ENCODE measurements around the gene PRICKLE2.

The PRICKLE2 gene

GRCh38 chr3:64064804-64065203 lies 160.5 kb downstream of the PRICKLE2 start:
- DNase-seq, result no peak

DNA sequence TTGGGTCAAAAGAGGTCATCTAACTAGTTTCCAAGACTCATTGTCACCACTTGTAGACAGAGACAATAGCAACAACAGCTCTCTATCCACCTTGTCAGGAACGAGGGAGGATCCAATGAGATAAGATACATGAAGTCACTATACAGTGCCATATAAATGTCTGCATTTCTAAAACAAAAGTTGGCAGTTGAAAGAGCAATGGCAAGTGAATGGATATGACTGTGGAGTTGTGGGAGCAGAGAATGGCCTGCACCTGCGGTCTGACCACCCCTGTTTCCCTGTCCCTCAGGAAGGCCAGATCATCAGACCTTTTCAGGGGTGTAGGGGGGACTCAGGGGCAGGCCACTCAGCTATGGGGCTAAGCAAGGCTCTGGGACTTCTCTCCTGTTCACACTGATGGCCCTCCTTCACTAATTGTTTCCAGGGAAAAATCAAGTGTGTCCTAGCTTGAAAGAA lies 161.3 kb downstream of the PRICKLE2 start:
- in situ Hi-C loops (cut with MboI; ENCODE audit: low pct_unique_long_range_greater_than_20kb, low sequenced_read_pairs), result no loop called here
- no peak for DNase-seq

More at GRCh38 chr3:64064804-64065203, 160.5 kb downstream of the PRICKLE2 start:
- in situ Hi-C loops (cut with MboI; ENCODE audit: low pct_unique_long_range_greater_than_20kb, low sequenced_read_pairs), result no loop called here

DNA sequence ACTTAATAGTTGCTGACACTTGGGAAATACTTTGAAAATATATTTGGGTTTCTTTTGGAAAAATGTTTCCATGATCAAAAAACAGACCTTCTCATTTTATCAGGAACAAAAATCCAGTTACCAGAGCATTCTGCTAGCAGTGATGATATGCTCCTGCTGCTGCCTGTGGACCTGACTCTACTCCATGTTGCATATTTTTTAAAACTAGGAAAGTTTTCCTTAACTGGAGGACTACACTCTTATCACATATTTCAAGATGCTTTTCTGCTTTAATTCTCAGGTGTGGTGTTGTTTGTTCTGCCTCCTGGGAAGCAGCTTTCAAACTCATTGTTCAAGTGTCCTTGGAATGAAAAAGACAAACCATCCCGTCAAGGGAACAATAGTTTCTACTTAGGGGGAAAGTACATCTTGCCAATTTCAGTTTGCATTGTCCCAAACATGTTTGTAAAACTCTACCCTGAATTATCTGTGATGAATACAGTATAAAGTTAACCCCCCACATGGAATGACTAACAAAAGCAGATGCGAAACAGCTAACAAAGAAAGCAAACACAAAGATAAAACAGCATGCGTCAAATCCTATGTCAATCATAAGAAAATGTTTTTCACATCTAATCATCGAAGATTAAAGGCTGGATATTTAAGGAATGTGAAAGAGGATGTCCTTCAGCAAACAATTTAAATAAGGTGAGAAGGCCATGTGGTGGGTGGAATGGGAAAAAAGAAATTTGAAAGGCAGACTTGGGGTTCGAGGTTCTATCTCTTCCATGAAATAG lies 161.9 kb downstream of the PRICKLE2 start:
- in situ Hi-C loops (cut with MboI; ENCODE audit: low pct_unique_long_range_greater_than_20kb, low sequenced_read_pairs), result no loop called here
- DNase-seq, result no peak

GRCh38 chr3:64061628-64062027 lies 163.6 kb downstream of the PRICKLE2 start:
- no peak for DNase-seq
- in situ Hi-C loops (cut with MboI; ENCODE audit: low pct_unique_long_range_greater_than_20kb, low sequenced_read_pairs), result no loop called here

DNA sequence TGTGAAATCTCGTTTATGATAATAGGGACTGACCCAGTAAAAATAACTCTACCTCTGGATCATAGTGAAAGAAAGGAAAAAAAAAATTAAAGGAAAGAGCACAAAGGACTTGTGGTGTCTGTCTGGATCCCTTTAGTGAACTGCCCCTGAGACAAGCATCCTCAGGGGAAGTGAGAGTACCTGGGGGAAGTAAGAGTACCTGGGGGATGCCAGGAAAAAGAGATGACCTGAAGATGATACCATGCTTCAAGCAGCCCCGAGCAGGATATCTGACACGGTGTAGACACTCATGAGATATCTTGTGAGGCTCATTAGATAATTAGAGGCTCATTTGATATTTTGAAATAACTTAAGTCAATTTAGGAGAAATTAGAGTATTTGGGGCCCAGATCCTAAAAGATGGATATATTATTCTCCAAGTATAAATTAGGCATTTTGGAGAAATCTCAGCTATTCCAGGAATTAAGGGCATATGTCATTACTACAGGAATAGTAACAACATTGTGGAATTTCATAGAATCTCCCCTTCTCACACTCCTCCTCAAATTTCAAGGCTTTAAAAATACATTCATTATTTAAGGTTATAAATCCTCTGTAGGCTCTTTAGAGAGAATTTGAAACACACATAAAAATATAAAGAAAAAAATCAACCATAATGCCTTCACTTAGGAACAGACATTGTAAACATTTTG lies 165.6 kb downstream of the PRICKLE2 start:
- DNase-seq, result no peak
- in situ Hi-C loops (cut with MboI; ENCODE audit: low pct_unique_long_range_greater_than_20kb, low sequenced_read_pairs), result no loop called here

GRCh38 chr3:64058566-64058965 lies 166.7 kb downstream of the PRICKLE2 start:
- in situ Hi-C loops (cut with MboI; ENCODE audit: low pct_unique_long_range_greater_than_20kb, low sequenced_read_pairs), result no loop called here

DNA sequence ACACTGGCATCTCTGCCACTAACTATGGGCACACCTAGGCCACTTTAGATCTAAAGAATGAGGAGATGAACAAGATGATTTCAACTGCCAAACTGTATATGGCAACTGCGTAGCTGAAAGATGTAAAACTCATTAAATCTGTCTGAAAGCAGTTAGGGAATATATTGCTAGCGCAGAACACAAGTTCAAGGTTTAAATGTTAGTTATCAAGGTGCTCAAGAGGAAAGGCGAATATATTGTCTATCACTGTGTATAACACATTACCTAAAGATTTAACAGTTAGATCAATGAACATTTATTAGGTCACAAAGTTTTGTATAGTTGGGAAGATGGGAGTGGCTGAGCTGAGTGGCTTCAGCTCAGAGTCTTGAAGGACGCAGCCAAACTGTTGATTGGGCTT lies 168.0 kb downstream of the PRICKLE2 start:
- in situ Hi-C loops (cut with MboI; ENCODE audit: low pct_unique_long_range_greater_than_20kb, low sequenced_read_pairs), result no loop called here
- DNase-seq, result no peak

More at GRCh38 chr3:64058566-64058965, 166.7 kb downstream of the PRICKLE2 start:
- DNase-seq, result no peak

GRCh38 chr3:64056606-64057180 lies 168.6 kb downstream of the PRICKLE2 start:
- in situ Hi-C loops (cut with MboI; ENCODE audit: low pct_unique_long_range_greater_than_20kb, low sequenced_read_pairs), result no loop called here
- no peak for DNase-seq

GRCh38 chr3:64055076-64055475 lies 170.2 kb downstream of the PRICKLE2 start:
- in situ Hi-C loops (cut with MboI; ENCODE audit: low pct_unique_long_range_greater_than_20kb, low sequenced_read_pairs), result no loop called here
- DNase-seq, result no peak

- in situ Hi-C loops (cut with MboI; ENCODE audit: low pct_unique_long_range_greater_than_20kb, low sequenced_read_pairs), result no loop called here
- no peak for DNase-seq
These were observed 170.8 kb downstream of the PRICKLE2 start for GRCh38 chr3:64054488-64054887.

DNA sequence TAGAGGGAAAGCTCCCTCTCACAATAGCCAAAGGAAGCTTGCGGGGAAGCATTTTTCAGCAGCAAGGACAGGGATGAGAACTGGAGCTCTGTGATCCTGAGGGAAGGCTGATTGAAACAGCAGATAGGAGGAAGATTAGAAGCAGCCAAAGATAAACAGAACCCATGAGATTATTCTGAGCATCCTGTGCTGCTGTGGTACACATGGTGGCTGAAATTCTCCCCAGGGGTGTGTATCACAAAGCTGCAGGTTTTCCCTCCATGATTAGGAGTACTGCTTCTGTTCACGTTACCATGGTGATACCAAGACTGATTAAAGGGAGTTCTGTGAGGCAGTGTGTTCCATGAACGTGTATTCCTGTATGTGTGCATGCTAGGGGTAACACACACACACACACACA lies 171.7 kb downstream of the PRICKLE2 start:
- no peak for DNase-seq
- in situ Hi-C loops (cut with MboI; ENCODE audit: low pct_unique_long_range_greater_than_20kb, low sequenced_read_pairs), result no loop called here

GRCh38 chr3:64053117-64053516 lies 172.1 kb downstream of the PRICKLE2 start:
- DNase-seq, result no peak
- in situ Hi-C loops (cut with MboI; ENCODE audit: low pct_unique_long_range_greater_than_20kb, low sequenced_read_pairs), result no loop called here

DNA sequence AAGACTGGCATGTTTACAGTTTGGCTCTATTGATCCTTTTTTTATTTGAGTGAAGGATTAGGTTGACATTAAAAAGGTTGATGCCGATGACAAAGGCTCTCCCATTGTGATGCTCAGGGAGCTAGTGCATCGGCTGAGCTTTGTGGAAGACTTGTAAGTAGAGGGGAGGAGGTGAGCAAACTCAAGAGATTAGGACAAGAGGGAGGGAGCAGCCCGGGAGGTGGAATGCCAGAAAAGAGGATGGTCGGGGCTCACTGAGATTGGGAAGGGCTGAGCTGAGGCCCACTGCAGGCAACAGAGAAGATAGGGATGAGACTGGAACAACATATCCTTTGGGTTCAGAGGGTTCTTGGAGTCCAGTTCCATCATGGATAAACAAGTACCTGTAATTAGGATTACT lies 175.4 kb downstream of the PRICKLE2 start:
- in situ Hi-C loops (cut with MboI; ENCODE audit: low pct_unique_long_range_greater_than_20kb, low sequenced_read_pairs), result loop anchor here (25.0 kb wide), 1 partner anchor 437 kb away; no protein-coding TSS in a partner anchor
- DNase-seq, result no peak

GRCh38 chr3:64049136-64049535 lies 176.1 kb downstream of the PRICKLE2 start:
- in situ Hi-C loops (cut with MboI; ENCODE audit: low pct_unique_long_range_greater_than_20kb, low sequenced_read_pairs), result loop anchor here (25.0 kb wide), 1 partner anchor 438 kb away; no protein-coding TSS in a partner anchor
- no peak for DNase-seq

- in situ Hi-C loops (cut with MboI; ENCODE audit: low pct_unique_long_range_greater_than_20kb, low sequenced_read_pairs), result loop anchor here (25.0 kb wide), 1 partner anchor 439 kb away; no protein-coding TSS in a partner anchor
These were observed 176.6 kb downstream of the PRICKLE2 start for GRCh38 chr3:64048631-64049061.

DNA sequence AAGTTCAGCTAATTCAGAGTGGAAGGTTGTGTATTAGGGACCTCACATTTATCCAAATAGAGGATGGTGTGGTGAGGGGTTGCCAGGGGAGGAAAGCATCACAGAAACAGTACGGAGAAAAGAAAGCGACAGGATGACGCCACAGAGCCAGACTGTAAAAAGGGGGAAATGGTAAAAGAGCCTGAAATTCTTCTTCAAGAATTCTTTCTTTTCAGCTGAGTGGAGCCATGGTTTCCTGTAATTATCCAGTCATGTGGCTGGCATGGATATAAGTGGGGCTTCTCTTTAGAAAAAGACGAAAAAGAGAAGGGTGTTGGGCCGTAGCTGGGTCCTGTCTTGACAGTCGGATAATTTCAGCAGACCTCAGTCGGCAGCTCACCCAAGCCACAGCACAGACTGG lies 177.5 kb downstream of the PRICKLE2 start:
- in situ Hi-C loops (cut with MboI; ENCODE audit: low pct_unique_long_range_greater_than_20kb, low sequenced_read_pairs), result loop anchor here (25.0 kb wide), 1 partner anchor 440 kb away; no protein-coding TSS in a partner anchor
- DNase-seq, result no peak

More at GRCh38 chr3:64048631-64049061, 176.6 kb downstream of the PRICKLE2 start:
- no peak for DNase-seq

DNA sequence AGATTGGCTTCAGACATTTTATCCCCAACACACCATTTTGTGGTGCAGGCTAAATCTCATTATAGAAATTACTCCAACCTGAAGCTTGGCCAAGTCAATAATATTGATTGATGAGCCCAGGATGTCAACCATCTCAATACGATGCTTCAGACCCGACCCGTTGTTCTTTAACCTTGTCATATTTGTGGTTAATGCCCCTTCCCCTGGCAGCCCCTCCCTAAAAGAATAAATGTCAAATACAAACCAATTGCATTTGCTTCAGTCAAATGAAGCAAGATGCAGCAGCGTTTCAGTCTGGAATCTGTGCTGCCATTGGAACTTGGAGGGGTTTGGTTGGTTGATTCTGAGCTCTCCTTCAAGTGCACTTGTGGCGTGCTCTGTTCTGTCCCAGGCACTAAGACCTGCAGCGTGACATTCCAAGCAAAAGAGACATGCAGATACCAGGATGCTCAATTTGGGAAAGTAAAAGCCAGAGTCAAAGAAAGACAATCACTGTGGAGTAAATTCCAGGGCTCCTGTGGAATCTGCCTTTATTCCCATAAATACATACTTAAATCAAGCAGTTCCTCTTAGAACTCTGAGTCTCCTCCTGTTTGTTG lies 178.2 kb downstream of the PRICKLE2 start:
- in situ Hi-C loops (cut with MboI; ENCODE audit: low pct_unique_long_range_greater_than_20kb, low sequenced_read_pairs), result loop anchor here (25.0 kb wide), 1 partner anchor 440 kb away; no protein-coding TSS in a partner anchor
- no peak for DNase-seq

DNA sequence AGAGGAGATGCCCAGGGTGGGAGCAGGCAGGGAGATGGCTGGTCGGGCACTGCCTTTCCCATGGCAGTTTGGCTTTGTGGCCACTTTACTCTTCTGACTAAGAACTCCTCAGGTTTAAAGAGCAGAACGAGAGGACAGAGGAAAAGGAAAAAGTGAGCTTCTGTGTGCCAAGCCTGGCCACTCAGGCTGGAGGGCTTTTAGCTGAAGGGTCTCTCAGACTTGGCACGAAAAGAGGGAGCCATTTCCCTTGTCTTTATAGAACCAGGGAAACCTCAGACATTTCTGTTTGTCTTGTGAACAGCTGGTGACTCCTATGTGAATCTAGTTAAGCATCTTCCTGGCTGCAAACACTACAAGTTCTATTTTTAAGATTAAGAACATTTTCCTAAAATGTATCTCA lies 178.7 kb downstream of the PRICKLE2 start:
- DNase-seq, result no peak
- in situ Hi-C loops (cut with MboI; ENCODE audit: low pct_unique_long_range_greater_than_20kb, low sequenced_read_pairs), result loop anchor here (25.0 kb wide), 1 partner anchor 441 kb away; no protein-coding TSS in a partner anchor

- DNase-seq, result no peak
- in situ Hi-C loops (cut with MboI; ENCODE audit: low pct_unique_long_range_greater_than_20kb, low sequenced_read_pairs), result loop anchor here (25.0 kb wide), 1 partner anchor 444 kb away; no protein-coding TSS in a partner anchor
These were observed 182.3 kb downstream of the PRICKLE2 start for GRCh38 chr3:64042952-64043351.

Data from KBM-7 (cell line).